Caco-2 (cell line): ENCODE data around the gene WNK4. TPM values are rescaled to one million over a fixed set of nuclear protein-coding genes. Genes with fewer than 3 reads are reported as not detected.
A peak's percentile ranks its signal among the peaks of the same experiment; 100 is the strongest.

ENCODE experiments used
- BruUV-seq: library from RNA; stranded (reverse); fragments of 400-500 nt; replicated peaks from 2 replicates; lab custom pipeline; 2021; lab: Mats Ljungman, UMichigan
- CTCF ChIA-PET: fragments of 300-600 bp; sonication (Branson Sonifier 250); formaldehyde crosslinking; loops from one replicate; lab custom pipeline; 2022; ENCODE audit warnings: antibody characterized with exemption; lab: Charles Lee
- POLR2A ChIA-PET: fragments of 300-600 bp; sonication (Branson Sonifier 250); formaldehyde crosslinking; loops from one replicate; lab custom pipeline; 2022; ENCODE audit warnings: antibody characterized with exemption; lab: Charles Lee
- DNase-seq, 2 experiments: peaks; one replicate each; pipeline versions ENCODE4 v3.0.0 to v3.0.0-alpha.2; 2020 to 2022
- H3K27me3 ChIP-seq: replicated peaks from 2 replicates; pipeline ENCODE4 v1.6.0; 2011; ENCODE audit warnings: low read length; ENCODE audit not compliant: control insufficient read depth, insufficient read depth
- H3K36me3 ChIP-seq: 2 replicates; pipeline ENCODE4 v1.5.1; 2011; ENCODE audit warnings: low read length; ENCODE audit not compliant: control insufficient read depth, insufficient read depth
- H3K4me1 ChIP-seq: fragments of 250-450 bp; sonication (Bioruptor Pico); 2 replicates; pipeline ENCODE4 v1.5.1; 2020; ENCODE audit warnings: mild to moderate bottlenecking
- H3K4me3 ChIP-seq: 2 replicates; pipeline ENCODE4 v1.5.1; 2011; ENCODE audit warnings: low read depth, mild to moderate bottlenecking, control low read depth, low read length
- H3K9me3 ChIP-seq: fragments of 250-450 bp; sonication (Bioruptor Pico); 2 replicates; pipeline ENCODE4 v1.5.1; 2020; ENCODE audit warnings: mild to moderate bottlenecking, moderate library complexity
- H3K27ac Mint-ChIP-seq: one replicate; pipeline ENCODE4 v1.8.0; 2022; ENCODE audit warnings: mixed read lengths; ENCODE audit not compliant: unreplicated experiment
- H3K27me3 Mint-ChIP-seq: one replicate; pipeline ENCODE4 v1.8.0; 2022; ENCODE audit warnings: mixed read lengths; ENCODE audit not compliant: insufficient read depth, unreplicated experiment
- H3K36me3 Mint-ChIP-seq: one replicate; pipeline ENCODE4 v1.8.0; 2022; ENCODE audit warnings: mild to moderate bottlenecking, mixed read lengths; ENCODE audit not compliant: insufficient read depth, unreplicated experiment
- H3K4me1 Mint-ChIP-seq: one replicate; pipeline ENCODE4 v1.8.0; 2022; ENCODE audit warnings: low read depth, mixed read lengths; ENCODE audit not compliant: unreplicated experiment
- H3K4me3 Mint-ChIP-seq: one replicate; pipeline ENCODE4 v1.8.0; 2022; ENCODE audit warnings: mild to moderate bottlenecking, moderate library complexity, mixed read lengths; ENCODE audit not compliant: unreplicated experiment
- H3K9me3 Mint-ChIP-seq: one replicate; pipeline ENCODE4 v1.8.0; 2022; ENCODE audit warnings: mixed read lengths; ENCODE audit not compliant: unreplicated experiment
- CTCF ChIP-seq, 2 experiments: fragments of 200-600 bp in 1 of 2; IDR thresholded peaks; 1 replicate in 1 of 2; 2 replicates in 1 of 2; pipeline versions ENCODE4 v1.5.1 to v1.8.0; 2011 to 2022; ENCODE audit warnings: antibody characterized with exemption in 1 of 2, control low read depth in 1 of 2, inconsistent platforms in 1 of 2, low read depth in 1 of 2, low read length in 1 of 2, mild to moderate bottlenecking in 1 of 2, moderate library complexity in 1 of 2; ENCODE audit not compliant: insufficient read depth in 1 of 2, severe bottlenecking in 1 of 2, unreplicated experiment in 1 of 2
- intact Hi-C: fragments of 100-400 bp; cut with micrococcal nuclease; formaldehyde crosslinking; loops from one replicate; pipeline ENCODE4 v1.10.0; 2022; ENCODE audit not compliant: unreplicated experiment
- total RNA-seq: library from RNA; stranded (reverse); gene quantifications from 2 replicates; pipeline ENCODE4 v1.2.3, GENCODE V29; 2022

Gene WNK4
- total RNA-seq, 1 experiment from 2014 or later: 4.1 TPM

GRCh38 chr17:42803074-42803883 lies 22.9 kb downstream of the WNK4 start:
- Mint-ChIP-seq H3K27me3 (no peaks in the 10 kb centered on the region), H3K9me3 (no peaks in the 10 kb centered on the region), H3K4me1 (peaks cover 14% of the 10 kb centered on the region), H3K4me3 (no peak overlapping the region), H3K36me3 (peaks cover 19% of the 10 kb centered on the region), H3K27ac (no peak overlapping the region)
- peaks cover 24% of the 10 kb centered on the region for H3K4me1 ChIP-seq
- TF ChIP-seq CTCF (IDR thresholded peaks at IDR 0.05; ENCODE audit: insufficient read depth in 1 of 2, low read depth in 1 of 2, low read length in 1 of 2, severe bottlenecking in 1 of 2, unreplicated experiment in 1 of 2): no peak
- H3K36me3 ChIP-seq: no peaks in the 10 kb centered on the region
- intact Hi-C loops: no loop called here
- no peak overlapping the region for H3K4me3 ChIP-seq
- no peaks in the 10 kb centered on the region for H3K27me3 ChIP-seq
- H3K9me3 ChIP-seq: no peaks in the 10 kb centered on the region
- no TSS peak for BruUV-seq
- ChIA-PET CTCF (interaction anchor here (1.2 to 1.5 kb wide), 2 partner anchors 21 to 40 kb away, joined by 5 to 6 read pairs; partner anchors contain the start of gene BECN1), POLR2A (interaction anchor here (0.6 to 1.0 kb wide), 2 partner anchors 21 to 239 kb away, joined by 3 to 6 read pairs; partner anchors contain the start of gene BECN1)
- DNase-seq: no peak

- Histone ChIP-seq H3K9me3 (no peaks in the 10 kb centered on the region), H3K4me1 (peaks cover 24% of the 10 kb centered on the region), H3K27me3 (no peaks in the 10 kb centered on the region), H3K4me3 (no peak overlapping the region), H3K36me3 (no peaks in the 10 kb centered on the region)
- Mint-ChIP-seq H3K27ac (no peak overlapping the region), H3K36me3 (peaks cover 13% of the 10 kb centered on the region), H3K4me3 (no peak overlapping the region), H3K27me3 (no peaks in the 10 kb centered on the region), H3K9me3 (no peaks in the 10 kb centered on the region), H3K4me1 (peaks cover 6% of the 10 kb centered on the region)
- no TSS peak for BruUV-seq
- ChIA-PET POLR2A (no interaction called here), CTCF (interaction anchor here (1.6 kb wide), 1 partner anchor 19 kb away, joined by 4 read pairs; the partner anchor contains the start of gene BECN1)
- no peak for TF ChIP-seq CTCF (IDR thresholded peaks at IDR 0.05; ENCODE audit: insufficient read depth in 1 of 2, low read depth in 1 of 2, low read length in 1 of 2, severe bottlenecking in 1 of 2, unreplicated experiment in 1 of 2)
- intact Hi-C loops: no loop called here
- DNase-seq: peak in 1 of 2 experiments; percentile 47
These were observed 24.5 kb downstream of the WNK4 start for GRCh38 chr17:42804918-42805367.

- Histone ChIP-seq H3K36me3 (no peaks in the 10 kb centered on the region), H3K9me3 (no peaks in the 10 kb centered on the region), H3K4me1 (peaks cover 24% of the 10 kb centered on the region), H3K4me3 (no peak overlapping the region), H3K27me3 (no peaks in the 10 kb centered on the region)
- H3K36me3 Mint-ChIP-seq: peaks cover 21% of the 10 kb centered on the region
- intact Hi-C loops: loop anchor here (2.0 kb wide), 1 partner anchor 19 kb away; the partner anchor contains the start of gene BECN1
- peak overlapping the region; percentile 42 for H3K27ac Mint-ChIP-seq
- H3K4me3 Mint-ChIP-seq: no peak overlapping the region
- peaks cover 6% of the 10 kb centered on the region for H3K4me1 Mint-ChIP-seq
- no peaks in the 10 kb centered on the region for H3K9me3 Mint-ChIP-seq
- no peaks in the 10 kb centered on the region for H3K27me3 Mint-ChIP-seq
- POLR2A ChIA-PET: no interaction called here
- CTCF ChIA-PET: interaction anchor here (0.6 to 1.6 kb wide), 3 partner anchors 18 to 46 kb away, joined by 3 to 4 read pairs (median 4); partner anchors contain the start of genes BECN1 and RAMP2
- TF ChIP-seq CTCF (IDR thresholded peaks at IDR 0.05; ENCODE audit: insufficient read depth in 1 of 2, low read depth in 1 of 2, low read length in 1 of 2, severe bottlenecking in 1 of 2, unreplicated experiment in 1 of 2): no peak
- no peak for DNase-seq
- BruUV-seq: no TSS peak
These were observed 25.8 kb downstream of the WNK4 start for GRCh38 chr17:42806249-42806648.
